Effector memory CD4-positive, alpha-beta T cell (primary cell): ENCODE results near the gene ADAMTS2.

ENCODE experiments used
- DNase-seq, 3 donors: peaks; one replicate each; pipeline ENCODE4 v3.0.0-alpha.2; 2020
- H3K27ac ChIP-seq: 2 replicates; pipeline ENCODE4 v1.7.0; 2013; ENCODE audit warnings: mild to moderate bottlenecking, low read length, moderate library complexity; ENCODE audit not compliant: insufficient read depth, poor library complexity, severe bottlenecking
- H3K27me3 ChIP-seq: replicated peaks from 2 replicates; pipeline ENCODE4 v1.7.0; 2013; ENCODE audit warnings: mild to moderate bottlenecking, low read length; ENCODE audit not compliant: insufficient read depth, control insufficient read depth, poor library complexity, severe bottlenecking
- H3K36me3 ChIP-seq: 2 replicates; pipeline ENCODE4 v1.7.0; 2013; ENCODE audit warnings: mild to moderate bottlenecking, low read length, moderate library complexity; ENCODE audit not compliant: control insufficient read depth, insufficient read depth
- H3K4me1 ChIP-seq: 2 replicates; pipeline ENCODE4 v1.7.0; 2013; ENCODE audit warnings: low read length, mild to moderate bottlenecking; ENCODE audit not compliant: control insufficient read depth, insufficient read depth, poor library complexity, severe bottlenecking
- H3K4me3 ChIP-seq: 2 replicates; pipeline ENCODE4 v1.7.0; 2013; ENCODE audit warnings: low read length, low read depth, mild to moderate bottlenecking; ENCODE audit not compliant: insufficient read depth, poor library complexity, severe bottlenecking
- H3K9me3 ChIP-seq: 2 replicates; pipeline ENCODE4 v1.7.0; 2013; ENCODE audit warnings: mild to moderate bottlenecking, low read length, moderate library complexity; ENCODE audit not compliant: control insufficient read depth

Gene ADAMTS2

GRCh38 chr5:179378441-179379271 is 33.4 kb upstream of the ADAMTS2 start:
- Histone ChIP-seq H3K9me3 (no peaks in the 10 kb centered on the region), H3K36me3 (no peaks in the 10 kb centered on the region), H3K27ac (no peak overlapping the region), H3K4me3 (no peak overlapping the region), H3K27me3 (no peaks in the 10 kb centered on the region), H3K4me1 (no peaks in the 10 kb centered on the region)
- DNase-seq = no peak

- Histone ChIP-seq H3K27me3 (no peaks in the 10 kb centered on the region), H3K4me3 (no peak overlapping the region), H3K9me3 (no peaks in the 10 kb centered on the region), H3K36me3 (no peaks in the 10 kb centered on the region), H3K27ac (no peak overlapping the region), H3K4me1 (no peaks in the 10 kb centered on the region)
- no peak for DNase-seq
Measured at GRCh38 chr5:179378116-179378440, 32.8 kb upstream of the ADAMTS2 start.

GRCh38 chr5:179377421-179378115 is 32.3 kb upstream of the ADAMTS2 start:
- no peak for DNase-seq
- H3K9me3 ChIP-seq = no peaks in the 10 kb centered on the region

GRCh38 chr5:179376701-179377420 is 31.6 kb upstream of the ADAMTS2 start:
- no peaks in the 10 kb centered on the region for H3K36me3 ChIP-seq
- no peaks in the 10 kb centered on the region for H3K9me3 ChIP-seq
- H3K4me3 ChIP-seq = no peak overlapping the region
- H3K4me1 ChIP-seq = no peaks in the 10 kb centered on the region
- no peaks in the 10 kb centered on the region for H3K27me3 ChIP-seq
- no peak for DNase-seq
- no peak overlapping the region for H3K27ac ChIP-seq

More at GRCh38 chr5:179377421-179378115, 32.3 kb upstream of the ADAMTS2 start:
- H3K27me3 ChIP-seq = no peaks in the 10 kb centered on the region
- no peaks in the 10 kb centered on the region for H3K4me1 ChIP-seq
- no peaks in the 10 kb centered on the region for H3K36me3 ChIP-seq
- H3K27ac ChIP-seq = no peak overlapping the region
- no peak overlapping the region for H3K4me3 ChIP-seq

GRCh38 chr5:179375831-179376365 is 30.6 kb upstream of the ADAMTS2 start:
- Histone ChIP-seq H3K27ac (no peak overlapping the region), H3K36me3 (no peaks in the 10 kb centered on the region), H3K4me3 (no peak overlapping the region), H3K27me3 (no peaks in the 10 kb centered on the region), H3K9me3 (no peaks in the 10 kb centered on the region), H3K4me1 (no peaks in the 10 kb centered on the region)
- no peak for DNase-seq

- H3K9me3 ChIP-seq = no peaks in the 10 kb centered on the region
- no peak overlapping the region for H3K27ac ChIP-seq
- H3K36me3 ChIP-seq = no peaks in the 10 kb centered on the region
- no peaks in the 10 kb centered on the region for H3K4me1 ChIP-seq
- no peaks in the 10 kb centered on the region for H3K27me3 ChIP-seq
- DNase-seq = no peak
- no peak overlapping the region for H3K4me3 ChIP-seq
Measured at GRCh38 chr5:179375236-179375685, 30.0 kb upstream of the ADAMTS2 start.

- no peak overlapping the region for H3K27ac ChIP-seq
- H3K27me3 ChIP-seq = no peaks in the 10 kb centered on the region
- no peaks in the 10 kb centered on the region for H3K9me3 ChIP-seq
- H3K36me3 ChIP-seq = no peaks in the 10 kb centered on the region
- no peak for DNase-seq
- no peak overlapping the region for H3K4me3 ChIP-seq
- no peaks in the 10 kb centered on the region for H3K4me1 ChIP-seq
Measured at GRCh38 chr5:179374506-179375235, 29.4 kb upstream of the ADAMTS2 start.

GRCh38 chr5:179373961-179374505 is 28.8 kb upstream of the ADAMTS2 start:
- Histone ChIP-seq H3K36me3 (no peaks in the 10 kb centered on the region), H3K27me3 (no peaks in the 10 kb centered on the region), H3K4me1 (no peaks in the 10 kb centered on the region), H3K9me3 (no peaks in the 10 kb centered on the region), H3K27ac (no peak overlapping the region), H3K4me3 (no peak overlapping the region)
- DNase-seq = no peak

- Histone ChIP-seq H3K9me3 (no peaks in the 10 kb centered on the region), H3K27ac (no peak overlapping the region), H3K4me3 (no peak overlapping the region), H3K4me1 (no peaks in the 10 kb centered on the region), H3K36me3 (no peaks in the 10 kb centered on the region), H3K27me3 (no peaks in the 10 kb centered on the region)
- no peak for DNase-seq
Measured at GRCh38 chr5:179373101-179373934, 28.1 kb upstream of the ADAMTS2 start.
